ENCODE measurements around the gene EPHA3.

Gene EPHA3

GRCh38 chr3:89107461-89108290 lies at the start of gene EPHA3:
EPHA3 (plus strand) TSS chr3:89107621; CDS start chr3:89107749, 128 bp downstream.
- ATAC-seq = peak; percentile 67 to 73

- ATAC-seq = no peak
Measured at GRCh38 chr3:89058371-89058770, 49.0 kb upstream of the EPHA3 start.

- no peak for ATAC-seq
Measured at GRCh38 chr3:89059211-89059925, 48.1 kb upstream of the EPHA3 start.

GRCh38 chr3:89061259-89061658 lies 46.2 kb upstream of the EPHA3 start:
- ATAC-seq = no peak

GRCh38 chr3:89067736-89068135 lies 39.7 kb upstream of the EPHA3 start:
- no peak for ATAC-seq

- no peak for ATAC-seq
Measured at GRCh38 chr3:89072642-89073041, 34.8 kb upstream of the EPHA3 start.

- ATAC-seq = no peak
Measured at GRCh38 chr3:89079944-89080343, 27.5 kb upstream of the EPHA3 start.

GRCh38 chr3:89087851-89088250 lies 19.6 kb upstream of the EPHA3 start:
- no peak for ATAC-seq

- no peak for ATAC-seq
Measured at GRCh38 chr3:89098173-89098572, 9.2 kb upstream of the EPHA3 start.

- peak in 1 of 2 donors; percentile 58 for ATAC-seq
Measured at GRCh38 chr3:89098964-89099585, 8.3 kb upstream of the EPHA3 start.

- ATAC-seq = no peak
Measured at GRCh38 chr3:89101251-89101650, 6.2 kb upstream of the EPHA3 start.

GRCh38 chr3:89101921-89102320 lies 5.5 kb upstream of the EPHA3 start:
- no peak for ATAC-seq

- ATAC-seq = no peak
Measured at GRCh38 chr3:89104499-89104898, 2.9 kb upstream of the EPHA3 start.

GRCh38 chr3:89105503-89105902 lies 1.9 kb upstream of the EPHA3 start:
- ATAC-seq = no peak

- no peak for ATAC-seq
Measured at GRCh38 chr3:89108291-89108550, 800 bp downstream of the EPHA3 start.

GRCh38 chr3:89113344-89113743 lies 5.9 kb downstream of the EPHA3 start:
- ATAC-seq = no peak

- no peak for ATAC-seq
Measured at GRCh38 chr3:89113893-89114840, 6.7 kb downstream of the EPHA3 start.

- no peak for ATAC-seq
Measured at GRCh38 chr3:89114841-89115223, 7.4 kb downstream of the EPHA3 start.

- no peak for ATAC-seq
Measured at GRCh38 chr3:89116476-89116875, 9.1 kb downstream of the EPHA3 start.

GRCh38 chr3:89138048-89138447 lies 30.6 kb downstream of the EPHA3 start:
- ATAC-seq = no peak

- ATAC-seq = no peak
Measured at GRCh38 chr3:89139870-89140269, 32.4 kb downstream of the EPHA3 start.

- no peak for ATAC-seq
Measured at GRCh38 chr3:89144080-89144479, 36.7 kb downstream of the EPHA3 start.

GRCh38 chr3:89145995-89146394 lies 38.6 kb downstream of the EPHA3 start:
- ATAC-seq = no peak
